WTC11 (cell line): Measurements from ENCODE around the gene ARHGAP8. TPM values are rescaled to one million over a fixed set of nuclear protein-coding genes. Genes with fewer than 3 reads are reported as not detected.
A peak's percentile ranks its signal among the peaks of the same experiment; 100 is the strongest.

ENCODE experiments used
- ATAC-seq: fragments of 200-7000 bp; cut with Tn5 transposase; 2 replicates; pipeline ENCODE4 v1.10.0; 2021; ENCODE audit warnings: mild to moderate bottlenecking, moderate library complexity
- CTCF ChIA-PET: fragments of 300-600 bp; sonication (Branson Sonifier 250); formaldehyde crosslinking; loops from one replicate; lab custom pipeline; 2021; ENCODE audit warnings: antibody characterized with exemption; lab: Charles Lee
- POLR2A ChIA-PET: fragments of 350-600 bp; sonication (Branson Sonifier 250); formaldehyde crosslinking; loops from one replicate; lab custom pipeline; 2021; ENCODE audit warnings: antibody characterized with exemption; lab: Charles Lee
- DNase-seq: peaks from one replicate; pipeline ENCODE4 v3.0.0; 2021; ENCODE audit warnings: low spot score
- H3K27ac Mint-ChIP-seq: 2 replicates; pipeline ENCODE4 v1.8.0; 2021; ENCODE audit warnings: mixed read lengths
- H3K27me3 Mint-ChIP-seq: 2 replicates; pipeline ENCODE4 v1.8.0; 2021; ENCODE audit warnings: low read depth, mild to moderate bottlenecking, moderate library complexity, mixed read lengths
- H3K36me3 Mint-ChIP-seq: 2 replicates; pipeline ENCODE4 v1.8.0; 2021; ENCODE audit warnings: mixed read lengths
- H3K4me1 Mint-ChIP-seq: 2 replicates; pipeline ENCODE4 v1.8.0; 2022; ENCODE audit warnings: mixed read lengths
- H3K4me3 Mint-ChIP-seq: 2 replicates; pipeline ENCODE4 v1.8.0; 2021; ENCODE audit warnings: mild to moderate bottlenecking, moderate library complexity, mixed read lengths
- H3K9me3 Mint-ChIP-seq: 2 replicates; pipeline ENCODE4 v1.8.0; 2021; ENCODE audit warnings: mixed read lengths
- AFF4 ChIP-seq: sonication (generic); formaldehyde crosslinking; IDR thresholded peaks from 2 replicates; pipeline ENCODE4 v1.8.1; 2023; ENCODE audit warnings: mild to moderate bottlenecking, missing genetic modification reagents, borderline replicate concordance
- ETV6 ChIP-seq: sonication (generic); formaldehyde crosslinking; IDR thresholded peaks from 2 replicates; pipeline ENCODE4 v1.8.1; 2022; ENCODE audit warnings: mild to moderate bottlenecking, missing genetic modification reagents
- OVOL2 ChIP-seq: fragments of 250-450 bp; sonication (Bioruptor Pico); IDR thresholded peaks from 2 replicates; pipeline ENCODE4 v1.9.0; 2021; ENCODE audit warnings: mild to moderate bottlenecking, borderline replicate concordance
- PRRX2 ChIP-seq: fragments of 250-450 bp; sonication (Bioruptor Pico); IDR thresholded peaks from 2 replicates; pipeline ENCODE4 v1.8.0; 2021; ENCODE audit warnings: mild to moderate bottlenecking
- SMAD3 ChIP-seq: sonication (generic); formaldehyde crosslinking; IDR thresholded peaks from 2 replicates; pipeline ENCODE4 v1.8.0; 2022; ENCODE audit warnings: missing genetic modification reagents, mild to moderate bottlenecking, borderline replicate concordance
- STAT6 ChIP-seq: sonication (generic); formaldehyde crosslinking; conservative IDR thresholded peaks from 2 replicates; pipeline ENCODE4 v1.8.1; 2023; ENCODE audit warnings: mild to moderate bottlenecking, low read depth, missing genetic modification reagents, moderate library complexity
- TEAD4 ChIP-seq: sonication (generic); formaldehyde crosslinking; IDR thresholded peaks from 2 replicates; pipeline ENCODE4 v1.8.0; 2022; ENCODE audit warnings: mild to moderate bottlenecking, missing genetic modification reagents
- TP53 ChIP-seq: sonication (generic); formaldehyde crosslinking; IDR thresholded peaks from 2 replicates; pipeline ENCODE4 v1.8.1; 2023; ENCODE audit warnings: mild to moderate bottlenecking, missing genetic modification reagents
- ZBTB21 ChIP-seq: sonication (generic); formaldehyde crosslinking; IDR thresholded peaks from 2 replicates; pipeline ENCODE4 v1.8.1; 2023; ENCODE audit warnings: mild to moderate bottlenecking, missing genetic modification reagents, borderline replicate concordance
- ZNF121 ChIP-seq: sonication (generic); formaldehyde crosslinking; IDR thresholded peaks from 2 replicates; pipeline ENCODE4 v1.8.0; 2023; ENCODE audit warnings: missing genetic modification reagents
- ZNF219 ChIP-seq: sonication (generic); formaldehyde crosslinking; IDR thresholded peaks from 2 replicates; pipeline ENCODE4 v1.8.0; 2023; ENCODE audit warnings: missing genetic modification reagents, mild to moderate bottlenecking, borderline replicate concordance
- ZNF416 ChIP-seq: fragments of 250-450 bp; sonication (Bioruptor Pico); IDR thresholded peaks from 2 replicates; pipeline ENCODE4 v1.9.0; 2021; ENCODE audit warnings: mild to moderate bottlenecking, inconsistent platforms
- total RNA-seq: library from RNA; stranded (reverse); gene quantifications from 3 replicates; pipeline ENCODE4 v1.2.3, GENCODE V29; 2021
- TF ChIP-seq, protein P1 (sequence below): sonication (generic); formaldehyde crosslinking; IDR thresholded peaks from 2 replicates; pipeline ENCODE4 v1.8.0; 2022; ENCODE audit warnings: mild to moderate bottlenecking, missing genetic modification reagents
- TF ChIP-seq, protein P2 (sequence below): fragments of 250-450 bp; sonication (Bioruptor Pico); IDR thresholded peaks from 2 replicates; pipeline ENCODE4 v1.9.0; 2021; ENCODE audit warnings: mild to moderate bottlenecking
- TF ChIP-seq, protein P3 (sequence below): sonication (generic); formaldehyde crosslinking; IDR thresholded peaks from 2 replicates; pipeline ENCODE4 v1.8.1; 2022; ENCODE audit warnings: missing genetic modification reagents, borderline replicate concordance
- TF ChIP-seq, protein P4 (sequence below): fragments of 250-450 bp; sonication (Bioruptor Pico); IDR thresholded peaks from 2 replicates; pipeline ENCODE4 v1.9.0; 2021; ENCODE audit warnings: moderate library complexity, mild to moderate bottlenecking, inconsistent platforms, borderline replicate concordance

Gene ARHGAP8
- total RNA-seq, 1 experiment from 2014 or later = 61.4 TPM

- POLR2A ChIA-PET = no interaction called here
- Mint-ChIP-seq H3K27me3 (no peaks in the 10 kb centered on the region), H3K36me3 (peaks cover 13% of the 10 kb centered on the region), H3K4me3 (no peak overlapping the region), H3K4me1 (peaks cover 20% of the 10 kb centered on the region), H3K27ac (no peak overlapping the region), H3K9me3 (no peaks in the 10 kb centered on the region)
- ATAC-seq (no peak), DNase-seq (no peak)
- CTCF ChIA-PET = interaction anchor here (1.7 kb wide), 1 partner anchor 19 kb away, joined by 6 read pairs; no protein-coding TSS in a partner anchor
- TF ChIP-seq PRRX2 (no peak), ZBTB21 (CRISPR knock-in tag) (no peak), ZNF219 (CRISPR knock-in tag) (no peak), ETV6 (no peak), ZNF121 (no peak), ZNF416 (no peak), OVOL2 (no peak)
- TF ChIP-seq, protein P1, sequence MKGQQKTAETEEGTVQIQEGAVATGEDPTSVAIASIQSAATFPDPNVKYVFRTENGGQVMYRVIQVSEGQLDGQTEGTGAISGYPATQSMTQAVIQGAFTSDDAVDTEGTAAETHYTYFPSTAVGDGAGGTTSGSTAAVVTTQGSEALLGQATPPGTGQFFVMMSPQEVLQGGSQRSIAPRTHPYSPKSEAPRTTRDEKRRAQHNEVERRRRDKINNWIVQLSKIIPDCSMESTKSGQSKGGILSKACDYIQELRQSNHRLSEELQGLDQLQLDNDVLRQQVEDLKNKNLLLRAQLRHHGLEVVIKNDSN (CRISPR knock-in tag) = no peak
- TF ChIP-seq, protein P2, sequence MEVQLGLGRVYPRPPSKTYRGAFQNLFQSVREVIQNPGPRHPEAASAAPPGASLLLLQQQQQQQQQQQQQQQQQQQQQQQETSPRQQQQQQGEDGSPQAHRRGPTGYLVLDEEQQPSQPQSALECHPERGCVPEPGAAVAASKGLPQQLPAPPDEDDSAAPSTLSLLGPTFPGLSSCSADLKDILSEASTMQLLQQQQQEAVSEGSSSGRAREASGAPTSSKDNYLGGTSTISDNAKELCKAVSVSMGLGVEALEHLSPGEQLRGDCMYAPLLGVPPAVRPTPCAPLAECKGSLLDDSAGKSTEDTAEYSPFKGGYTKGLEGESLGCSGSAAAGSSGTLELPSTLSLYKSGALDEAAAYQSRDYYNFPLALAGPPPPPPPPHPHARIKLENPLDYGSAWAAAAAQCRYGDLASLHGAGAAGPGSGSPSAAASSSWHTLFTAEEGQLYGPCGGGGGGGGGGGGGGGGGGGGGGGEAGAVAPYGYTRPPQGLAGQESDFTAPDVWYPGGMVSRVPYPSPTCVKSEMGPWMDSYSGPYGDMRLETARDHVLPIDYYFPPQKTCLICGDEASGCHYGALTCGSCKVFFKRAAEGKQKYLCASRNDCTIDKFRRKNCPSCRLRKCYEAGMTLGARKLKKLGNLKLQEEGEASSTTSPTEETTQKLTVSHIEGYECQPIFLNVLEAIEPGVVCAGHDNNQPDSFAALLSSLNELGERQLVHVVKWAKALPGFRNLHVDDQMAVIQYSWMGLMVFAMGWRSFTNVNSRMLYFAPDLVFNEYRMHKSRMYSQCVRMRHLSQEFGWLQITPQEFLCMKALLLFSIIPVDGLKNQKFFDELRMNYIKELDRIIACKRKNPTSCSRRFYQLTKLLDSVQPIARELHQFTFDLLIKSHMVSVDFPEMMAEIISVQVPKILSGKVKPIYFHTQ (CRISPR knock-in tag) = no peak
- TF ChIP-seq, protein P3, sequence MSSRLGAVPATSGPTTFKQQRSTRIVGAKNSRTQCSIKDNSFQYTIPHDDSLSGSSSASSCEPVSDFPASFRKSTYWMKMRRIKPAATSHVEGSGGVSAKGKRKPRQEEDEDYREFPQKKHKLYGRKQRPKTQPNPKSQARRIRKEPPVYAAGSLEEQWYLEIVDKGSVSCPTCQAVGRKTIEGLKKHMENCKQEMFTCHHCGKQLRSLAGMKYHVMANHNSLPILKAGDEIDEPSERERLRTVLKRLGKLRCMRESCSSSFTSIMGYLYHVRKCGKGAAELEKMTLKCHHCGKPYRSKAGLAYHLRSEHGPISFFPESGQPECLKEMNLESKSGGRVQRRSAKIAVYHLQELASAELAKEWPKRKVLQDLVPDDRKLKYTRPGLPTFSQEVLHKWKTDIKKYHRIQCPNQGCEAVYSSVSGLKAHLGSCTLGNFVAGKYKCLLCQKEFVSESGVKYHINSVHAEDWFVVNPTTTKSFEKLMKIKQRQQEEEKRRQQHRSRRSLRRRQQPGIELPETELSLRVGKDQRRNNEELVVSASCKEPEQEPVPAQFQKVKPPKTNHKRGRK (CRISPR knock-in tag) = no peak
- TF ChIP-seq, protein P4, sequence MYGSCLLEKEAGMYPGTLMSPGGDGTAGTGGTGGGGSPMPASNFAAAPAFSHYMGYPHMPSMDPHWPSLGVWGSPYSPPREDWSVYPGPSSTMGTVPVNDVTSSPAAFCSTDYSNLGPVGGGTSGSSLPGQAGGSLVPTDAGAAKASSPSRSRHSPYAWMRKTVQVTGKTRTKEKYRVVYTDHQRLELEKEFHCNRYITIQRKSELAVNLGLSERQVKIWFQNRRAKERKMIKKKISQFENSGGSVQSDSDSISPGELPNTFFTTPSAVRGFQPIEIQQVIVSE (CRISPR knock-in tag) = no peak
Observed at GRCh38 chr22:44802071-44802700, 49.8 kb downstream of the ARHGAP8 start.

- CTCF ChIA-PET = interaction anchor here (1.7 kb wide), 1 partner anchor 18 kb away, joined by 6 read pairs; no protein-coding TSS in a partner anchor
- Mint-ChIP-seq H3K9me3 (no peaks in the 10 kb centered on the region), H3K4me1 (peaks cover 24% of the 10 kb centered on the region), H3K27ac (peak overlapping the region; percentile 52; the same call in 1 of the 2 replicates), H3K4me3 (no peak overlapping the region), H3K36me3 (0 out of 2 replicates have a peak, but pooled peaks cover 10% of the 10 kb centered on the region), H3K27me3 (no peaks in the 10 kb centered on the region)
- no peak for DNase-seq
- no peak for ATAC-seq
- POLR2A ChIA-PET = no interaction called here
- TF ChIP-seq, protein P4 (CRISPR knock-in tag) = no peak
- TF ChIP-seq AFF4 (CRISPR knock-in tag) (no peak), ZBTB21 (CRISPR knock-in tag) (no peak), TEAD4 (no peak), TP53 (CRISPR knock-in tag) (no peak), SMAD3 (CRISPR knock-in tag) (no peak), STAT6 (CRISPR knock-in tag) (no peak)
- TF ChIP-seq, protein P1 (CRISPR knock-in tag) = no peak
Observed at GRCh38 chr22:44802956-44803355, 50.6 kb downstream of the ARHGAP8 start.
